Activated CD4-positive, alpha-beta T cell treated with anti-CD3 and anti-CD28 coated beads, Interleukin-2, amount 10 ng/mL, durations not matched to agents 7 days and 5 days (primary cell): ENCODE data around the gene SLC35A2. TPM values are rescaled to one million over a fixed set of nuclear protein-coding genes. Genes with fewer than 3 reads are reported as not detected.
"Not testable (repeated sequence)": the region's sequence is repeated elsewhere in the genome, so short reads cannot be mapped to it uniquely, and the experiment has no call there.

Source experiments
- CTCF ChIA-PET: fragments of 350-600 bp; sonication (Branson Sonifier 250); formaldehyde crosslinking; loops from one replicate; lab custom pipeline; 2021; ENCODE audit warnings: antibody characterized with exemption; lab: Charles Lee
- POLR2A ChIA-PET: fragments of 350-600 bp; sonication (Branson Sonifier 250); formaldehyde crosslinking; loops from one replicate; lab custom pipeline; 2021; ENCODE audit warnings: antibody characterized with exemption; lab: Charles Lee
- DNase-seq: peaks from one replicate; pipeline ENCODE4 v3.0.0-alpha.2; 2020
- H3K27ac Mint-ChIP-seq: one replicate; pipeline ENCODE4 v1.8.0; 2021; ENCODE audit warnings: mild to moderate bottlenecking, moderate library complexity, mixed read lengths
- H3K27me3 Mint-ChIP-seq: one replicate; pipeline ENCODE4 v1.8.0; 2021; ENCODE audit warnings: mixed read lengths
- H3K36me3 Mint-ChIP-seq: one replicate; pipeline ENCODE4 v1.8.0; 2021; ENCODE audit warnings: low read depth, mixed read lengths
- H3K4me1 Mint-ChIP-seq: one replicate; pipeline ENCODE4 v1.8.0; 2021; ENCODE audit warnings: mixed read lengths
- H3K4me3 Mint-ChIP-seq: one replicate; pipeline ENCODE4 v1.8.0; 2021; ENCODE audit warnings: mild to moderate bottlenecking, moderate library complexity, mixed read lengths
- H3K9me3 Mint-ChIP-seq: one replicate; pipeline ENCODE4 v1.8.0; 2021; ENCODE audit warnings: mixed read lengths
- total RNA-seq, 2 experiments: library from RNA; stranded (reverse); gene quantifications; one replicate each; pipeline ENCODE4 v1.2.3, GENCODE V29; 2021

SLC35A2 gene
- total RNA-seq, 2 experiments from 2014 or later, result 14.0 to 16.8 TPM

GRCh38 chrX:48854121-48854804 is 57.2 kb downstream of the SLC35A2 start:
- H3K36me3 Mint-ChIP-seq, H3K27me3 Mint-ChIP-seq, H3K4me1 Mint-ChIP-seq, CTCF ChIA-PET, POLR2A ChIA-PET, DNase-seq, H3K9me3 Mint-ChIP-seq, H3K27ac Mint-ChIP-seq, H3K4me3 Mint-ChIP-seq: not testable (repeated sequence)

- peaks cover 12% of the 10 kb centered on the region for H3K27me3 Mint-ChIP-seq
- H3K4me3 Mint-ChIP-seq, H3K36me3 Mint-ChIP-seq, H3K27ac Mint-ChIP-seq, H3K9me3 Mint-ChIP-seq, POLR2A ChIA-PET, DNase-seq, CTCF ChIA-PET, H3K4me1 Mint-ChIP-seq: not testable (repeated sequence)
Observed at GRCh38 chrX:48853494-48853893, 58.0 kb downstream of the SLC35A2 start.

Other genes with a start within 250 kb of the SLC35A2 start
- gene WAS, start 227.8 kb downstream of the SLC35A2 start, total RNA-seq, result 100 to 1,000 TPM; 165 to 177 TPM
- 10 to 100 TPM; 33.4 to 33.6 TPM for gene SUV39H1, start 214.9 kb downstream of the SLC35A2 start, total RNA-seq
- not detected for gene GLOD5, start 149.9 kb downstream of the SLC35A2 start, total RNA-seq
- not detected for gene GATA1, start 125.1 kb downstream of the SLC35A2 start, total RNA-seq
- 100 to 1,000 TPM in 1 of 2 experiments, 10 to 100 TPM in 1; 94.3 to 102 TPM for gene HDAC6, start 109.6 kb downstream of the SLC35A2 start, total RNA-seq
- not detected for gene ERAS, start 85.1 kb downstream of the SLC35A2 start, total RNA-seq
- under 1 TPM; 0.33 to 0.40 TPM for gene PCSK1N, start 76.0 kb downstream of the SLC35A2 start, total RNA-seq
- 10 to 100 TPM; 39.9 to 45.8 TPM for gene TIMM17B, start 13.9 kb downstream of the SLC35A2 start, total RNA-seq
- gene PQBP1, start 13.7 kb downstream of the SLC35A2 start, total RNA-seq, result 10 to 100 TPM; 69.4 to 77.6 TPM
- gene PIM2, start 7.4 kb upstream of the SLC35A2 start, total RNA-seq, result 100 to 1,000 TPM; 152 to 154 TPM
- 10 to 100 TPM; 49.0 to 54.1 TPM for gene OTUD5, start 46.0 kb upstream of the SLC35A2 start, total RNA-seq
- 1 to 10 TPM; 2.9 to 3.6 TPM for gene KCND1, start 60.2 kb upstream of the SLC35A2 start, total RNA-seq
- gene GRIPAP1, start 90.6 kb upstream of the SLC35A2 start, total RNA-seq, result 10 to 100 TPM; 73.2 to 91.2 TPM
- gene TFE3, start 131.7 kb upstream of the SLC35A2 start, total RNA-seq, result 10 to 100 TPM; 25.7 to 26.8 TPM
- gene CCDC120, start 147.4 kb upstream of the SLC35A2 start, total RNA-seq, result 1 to 10 TPM; 5.5 to 5.9 TPM
- gene PRAF2, start 162.4 kb upstream of the SLC35A2 start, total RNA-seq, result 10 to 100 TPM; 24.7 to 27.1 TPM
- gene WDR45, start 168.2 kb upstream of the SLC35A2 start, total RNA-seq, result 10 to 100 TPM; 44.0 to 48.6 TPM
- gene GPKOW, start 212.1 kb upstream of the SLC35A2 start, total RNA-seq, result 10 to 100 TPM; 29.2 to 33.2 TPM